HEK293 (cell line): ENCODE measurements around the gene LAMTOR2.

Source experiments
- CTCF ChIA-PET: fragments of 350-600 bp; formaldehyde crosslinking; extraction: SDS; loops from one replicate; lab custom pipeline; 2021; ENCODE audit warnings: antibody characterized with exemption; lab: Yijun Ruan, JAX
- POLR2A ChIA-PET: fragments of 300-600 bp; formaldehyde crosslinking; extraction: SDS; loops from one replicate; lab custom pipeline; 2020; ENCODE audit warnings: antibody characterized with exemption, inconsistent platforms; lab: Yijun Ruan, JAX
- H3K27ac ChIP-seq: fragments of 200-500 bp; sonication (Bioruptor generic); 2 replicates; pipeline ENCODE4 v1.5.1; 2014; ENCODE audit warnings: low read depth, low read length, control low read depth, inconsistent platforms; ENCODE audit errors: extremely low read depth
- H3K36me3 ChIP-seq, 2 experiments: fragments of 200-500 bp in 1 of 2; sonication (Bioruptor generic) in 1 of 2; 1 replicate in 1 of 2; 2 replicates in 1 of 2; pipeline ENCODE4 v1.5.1; 2014 to 2017; ENCODE audit warnings: inconsistent platforms in 2 of 2, low read length in 2 of 2; ENCODE audit not compliant: control insufficient read depth in 2 of 2, insufficient read depth in 1 of 2
- H3K4me1 ChIP-seq: fragments of 200-500 bp; sonication (Bioruptor generic); 2 replicates; pipeline ENCODE4 v1.5.1; 2014; ENCODE audit warnings: mild to moderate bottlenecking, low read length, inconsistent platforms; ENCODE audit not compliant: control insufficient read depth, insufficient read depth
- H3K4me3 ChIP-seq: 2 replicates; pipeline ENCODE4 v1.5.1; 2011; ENCODE audit warnings: low read depth, mild to moderate bottlenecking, control low read depth, low read length, moderate library complexity
- H3K9me3 ChIP-seq: fragments of 200-500 bp; sonication (Bioruptor generic); 2 replicates; pipeline ENCODE4 v1.5.1; 2014; ENCODE audit warnings: low read depth, low read length, inconsistent platforms; ENCODE audit not compliant: control insufficient read depth, insufficient read depth
- GLI2 ChIP-seq: fragments of 450-650 bp; formaldehyde crosslinking; IDR thresholded peaks from 2 replicates; pipeline ENCODE4; 2017; ENCODE audit warnings: missing biosample characterization, missing genetic modification characterization, low read depth, borderline replicate concordance
- HOXD13 ChIP-seq: sonication (generic); formaldehyde crosslinking; IDR thresholded peaks from 2 replicates; pipeline ENCODE4 v1.8.0; 2022; ENCODE audit warnings: missing genetic modification reagents, borderline replicate concordance
- SP7 ChIP-seq: fragments of 450-650 bp; formaldehyde crosslinking; IDR thresholded peaks from 2 replicates; pipeline ENCODE4 v1.5.1; 2016; ENCODE audit warnings: missing biosample characterization, missing genetic modification characterization
- TRIM28 ChIP-seq: IDR thresholded peaks from 2 replicates; pipeline ENCODE4 v1.6.1; 2011; ENCODE audit warnings: low read length, control low read depth, borderline replicate concordance
- YY2 ChIP-seq: fragments of 450-650 bp; formaldehyde crosslinking; IDR thresholded peaks from 2 replicates; pipeline ENCODE4 v1.5.1; 2016; ENCODE audit warnings: missing biosample characterization, missing genetic modification characterization
- ZFP69B ChIP-seq: fragments of 450-650 bp; formaldehyde crosslinking; IDR thresholded peaks from 2 replicates; pipeline ENCODE4 v1.5.1; 2016; ENCODE audit warnings: missing biosample characterization, missing genetic modification characterization
- ZNF132 ChIP-seq: fragments of 450-650 bp; formaldehyde crosslinking; IDR thresholded peaks from 2 replicates; pipeline ENCODE4 v1.5.1; 2017; ENCODE audit warnings: missing biosample characterization, missing genetic modification characterization, borderline replicate concordance
- ZNF266 ChIP-seq: fragments of 450-650 bp; formaldehyde crosslinking; IDR thresholded peaks from 2 replicates; pipeline ENCODE4 v1.5.1; 2016; ENCODE audit warnings: missing biosample characterization, missing genetic modification characterization, low read depth
- ZNF324 ChIP-seq: fragments of 450-650 bp; formaldehyde crosslinking; IDR thresholded peaks from 2 replicates; pipeline ENCODE4 v1.5.1; 2016; ENCODE audit warnings: missing biosample characterization, missing genetic modification characterization
- ZNF335 ChIP-seq: fragments of 450-650 bp; formaldehyde crosslinking; conservative IDR thresholded peaks from 2 replicates; pipeline ENCODE4 v1.5.1; 2016; ENCODE audit warnings: missing biosample characterization, missing genetic modification characterization
- ZNF394 ChIP-seq: fragments of 450-650 bp; formaldehyde crosslinking; IDR thresholded peaks from 2 replicates; pipeline ENCODE4 v1.5.1; 2016; ENCODE audit warnings: missing biosample characterization, missing genetic modification characterization, mild to moderate bottlenecking, moderate library complexity, borderline replicate concordance
- ZNF426 ChIP-seq: fragments of 450-650 bp; formaldehyde crosslinking; IDR thresholded peaks from 2 replicates; pipeline ENCODE4 v1.5.1; 2017; ENCODE audit warnings: missing biosample characterization, missing genetic modification characterization, mild to moderate bottlenecking, inconsistent platforms, moderate library complexity
- ZNF518A ChIP-seq: fragments of 450-650 bp; formaldehyde crosslinking; conservative IDR thresholded peaks from 2 replicates; pipeline ENCODE4 v1.5.1; 2016; ENCODE audit warnings: low read depth, missing biosample characterization, missing genetic modification characterization
- ZNF529 ChIP-seq: fragments of 450-650 bp; formaldehyde crosslinking; IDR thresholded peaks from 2 replicates; pipeline ENCODE4 v1.5.1; 2017; ENCODE audit warnings: missing genetic modification characterization, missing biosample characterization; ENCODE audit not compliant: insufficient replicate concordance
- ZNF629 ChIP-seq: fragments of 450-650 bp; formaldehyde crosslinking; IDR thresholded peaks from 2 replicates; pipeline ENCODE4 v1.5.1; 2017; ENCODE audit warnings: missing biosample characterization, missing genetic modification characterization
- TF ChIP-seq, protein P1 (sequence below): fragments of 450-650 bp; formaldehyde crosslinking; conservative IDR thresholded peaks from 2 replicates; pipeline ENCODE4 v1.5.1; 2016; ENCODE audit warnings: low read depth, missing biosample characterization, missing genetic modification characterization
- TF ChIP-seq, protein P2 (sequence below): fragments of 450-650 bp; formaldehyde crosslinking; IDR thresholded peaks from 2 replicates; pipeline ENCODE4 v1.5.1; 2016; ENCODE audit warnings: missing biosample characterization, missing genetic modification characterization
- TF ChIP-seq, protein P3 (sequence below): fragments of 450-650 bp; formaldehyde crosslinking; IDR thresholded peaks from 2 replicates; pipeline ENCODE4 v1.5.1; 2017; ENCODE audit warnings: missing biosample characterization, missing genetic modification characterization

The LAMTOR2 gene

DNA sequence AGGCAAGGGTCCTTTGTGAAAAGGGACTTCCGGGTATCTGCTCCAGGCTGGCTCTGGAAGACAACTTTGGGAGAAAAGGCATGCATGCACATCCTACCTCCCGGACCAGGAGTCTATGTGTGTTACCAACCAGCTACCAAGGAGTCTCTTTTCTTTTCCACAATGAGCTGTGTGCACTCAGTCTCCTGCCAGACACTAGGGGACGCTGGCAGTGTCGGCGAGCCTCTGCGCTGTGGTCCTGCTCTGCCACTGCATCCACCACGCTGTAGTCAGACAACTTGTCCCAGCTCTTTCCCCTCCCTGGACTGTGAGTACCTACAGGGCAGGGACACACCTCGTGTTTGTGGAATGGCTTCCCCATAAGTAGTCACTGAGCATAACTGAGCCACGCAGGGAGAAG, 28.7 kb upstream of the LAMTOR2 start (continued):
- TF ChIP-seq, protein P1, sequence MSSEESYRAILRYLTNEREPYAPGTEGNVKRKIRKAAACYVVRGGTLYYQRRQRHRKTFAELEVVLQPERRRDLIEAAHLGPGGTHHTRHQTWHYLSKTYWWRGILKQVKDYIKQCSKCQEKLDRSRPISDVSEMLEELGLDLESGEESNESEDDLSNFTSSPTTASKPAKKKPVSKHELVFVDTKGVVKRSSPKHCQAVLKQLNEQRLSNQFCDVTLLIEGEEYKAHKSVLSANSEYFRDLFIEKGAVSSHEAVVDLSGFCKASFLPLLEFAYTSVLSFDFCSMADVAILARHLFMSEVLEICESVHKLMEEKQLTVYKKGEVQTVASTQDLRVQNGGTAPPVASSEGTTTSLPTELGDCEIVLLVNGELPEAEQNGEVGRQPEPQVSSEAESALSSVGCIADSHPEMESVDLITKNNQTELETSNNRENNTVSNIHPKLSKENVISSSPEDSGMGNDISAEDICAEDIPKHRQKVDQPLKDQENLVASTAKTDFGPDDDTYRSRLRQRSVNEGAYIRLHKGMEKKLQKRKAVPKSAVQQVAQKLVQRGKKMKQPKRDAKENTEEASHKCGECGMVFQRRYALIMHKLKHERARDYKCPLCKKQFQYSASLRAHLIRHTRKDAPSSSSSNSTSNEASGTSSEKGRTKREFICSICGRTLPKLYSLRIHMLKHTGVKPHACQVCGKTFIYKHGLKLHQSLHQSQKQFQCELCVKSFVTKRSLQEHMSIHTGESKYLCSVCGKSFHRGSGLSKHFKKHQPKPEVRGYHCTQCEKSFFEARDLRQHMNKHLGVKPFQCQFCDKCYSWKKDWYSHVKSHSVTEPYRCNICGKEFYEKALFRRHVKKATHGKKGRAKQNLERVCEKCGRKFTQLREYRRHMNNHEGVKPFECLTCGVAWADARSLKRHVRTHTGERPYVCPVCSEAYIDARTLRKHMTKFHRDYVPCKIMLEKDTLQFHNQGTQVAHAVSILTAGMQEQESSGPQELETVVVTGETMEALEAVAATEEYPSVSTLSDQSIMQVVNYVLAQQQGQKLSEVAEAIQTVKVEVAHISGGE (tag by site-specific recombination), result 0 out of 2 replicates have a peak, but pooled peaks have one; percentile 21
- TF ChIP-seq ZNF629 (tag by site-specific recombination) (no peak), TRIM28 (peak; percentile 75; the same call in 1 of the 2 replicates), ZNF335 (tag by site-specific recombination) (0 out of 2 replicates have a peak, but pooled peaks have one; percentile 16), ZNF324 (no peak), GLI2 (tag by site-specific recombination) (no peak), YY2 (tag by site-specific recombination) (no peak)
- TF ChIP-seq, protein P2, sequence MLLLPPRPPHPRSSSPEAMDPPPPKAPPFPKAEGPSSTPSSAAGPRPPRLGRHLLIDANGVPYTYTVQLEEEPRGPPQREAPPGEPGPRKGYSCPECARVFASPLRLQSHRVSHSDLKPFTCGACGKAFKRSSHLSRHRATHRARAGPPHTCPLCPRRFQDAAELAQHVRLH (tag by site-specific recombination), result no peak

DNA sequence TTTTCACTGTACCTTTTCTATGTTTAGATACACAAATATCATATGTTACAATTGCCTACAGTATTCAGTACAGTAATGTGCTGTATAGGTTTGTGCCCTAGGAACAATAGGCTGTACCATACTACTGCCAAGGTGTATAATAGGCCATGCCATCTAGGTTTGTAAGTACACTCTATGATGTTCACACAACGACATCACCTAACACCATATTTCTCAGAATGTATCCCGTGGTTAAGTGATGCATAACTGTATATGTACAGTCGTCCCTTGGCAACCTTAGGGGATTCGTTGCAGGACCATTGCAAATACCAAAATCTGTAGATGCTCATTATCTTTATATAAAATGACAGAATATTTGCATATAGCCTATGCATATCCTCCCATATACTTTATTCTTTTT, 28.0 kb upstream of the LAMTOR2 start:
- POLR2A ChIA-PET, result no interaction called here

More for the DNA sequence above, 28.0 kb upstream of the LAMTOR2 start:
- CTCF ChIA-PET, result interaction anchor here (0.6 to 1.8 kb wide), 9 partner anchors 11 to 40 kb away, joined by 3 to 7 read pairs (median 5); partner anchors contain the start of gene LAMTOR2
- Histone ChIP-seq H3K27ac (no peak overlapping the region), H3K4me3 (no peak overlapping the region), H3K36me3 (no peaks in the 10 kb centered on the region), H3K4me1 (no peaks in the 10 kb centered on the region), H3K9me3 (no peaks in the 10 kb centered on the region)
- no peak for TF ChIP-seq SP7 (tag by site-specific recombination)
- no peak for TF ChIP-seq ZNF426
- no peak for TF ChIP-seq ZNF518A (tag by site-specific recombination)
- TF ChIP-seq ZNF266, result no peak
- TF ChIP-seq HOXD13 (CRISPR knock-in tag), result no peak
- TF ChIP-seq ZNF394 (tag by site-specific recombination), result no peak
- no peak for TF ChIP-seq ZFP69B (tag by site-specific recombination)
- no peak for TF ChIP-seq ZNF529 (tag by site-specific recombination)
- no peak for TF ChIP-seq ZNF132 (tag by site-specific recombination)
- TF ChIP-seq, protein P3, sequence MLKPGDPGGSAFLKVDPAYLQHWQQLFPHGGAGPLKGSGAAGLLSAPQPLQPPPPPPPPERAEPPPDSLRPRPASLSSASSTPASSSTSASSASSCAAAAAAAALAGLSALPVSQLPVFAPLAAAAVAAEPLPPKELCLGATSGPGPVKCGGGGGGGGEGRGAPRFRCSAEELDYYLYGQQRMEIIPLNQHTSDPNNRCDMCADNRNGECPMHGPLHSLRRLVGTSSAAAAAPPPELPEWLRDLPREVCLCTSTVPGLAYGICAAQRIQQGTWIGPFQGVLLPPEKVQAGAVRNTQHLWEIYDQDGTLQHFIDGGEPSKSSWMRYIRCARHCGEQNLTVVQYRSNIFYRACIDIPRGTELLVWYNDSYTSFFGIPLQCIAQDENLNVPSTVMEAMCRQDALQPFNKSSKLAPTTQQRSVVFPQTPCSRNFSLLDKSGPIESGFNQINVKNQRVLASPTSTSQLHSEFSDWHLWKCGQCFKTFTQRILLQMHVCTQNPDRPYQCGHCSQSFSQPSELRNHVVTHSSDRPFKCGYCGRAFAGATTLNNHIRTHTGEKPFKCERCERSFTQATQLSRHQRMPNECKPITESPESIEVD, result no peak
